HepG2 (cell line): ENCODE data around the gene ARVCF. TPM values are rescaled to one million over a fixed set of nuclear protein-coding genes. Genes with fewer than 3 reads are reported as not detected.

Experiments
- AKAP8 ChIP-seq: sonication (generic); formaldehyde crosslinking; IDR thresholded peaks from 2 replicates; pipeline ENCODE4 v1.5.1; 2020; ENCODE audit warnings: mild to moderate bottlenecking, missing genetic modification reagents
- FIP1L1 ChIP-seq: fragments of 200-400 bp; formaldehyde crosslinking; IDR thresholded peaks from 2 replicates; pipeline ENCODE4 v1.6.1; 2018; ENCODE audit warnings: low read depth, mild to moderate bottlenecking, low read length, moderate library complexity, borderline replicate concordance; ENCODE audit not compliant: insufficient read depth
- FOXM1 ChIP-seq: sonication (generic); formaldehyde crosslinking; IDR thresholded peaks from 2 replicates; pipeline ENCODE4 v1.5.0; 2020; ENCODE audit warnings: missing genetic modification reagents
- KLF9 ChIP-seq: IDR thresholded peaks from 2 replicates; pipeline ENCODE4 v1.6.1; 2016; ENCODE audit warnings: low read depth
- NBN ChIP-seq: fragments of 450-650 bp; conservative IDR thresholded peaks from 2 replicates; pipeline ENCODE4 v1.6.1; 2017
- NFE2 ChIP-seq: sonication (generic); formaldehyde crosslinking; IDR thresholded peaks from 2 replicates; pipeline ENCODE4 v1.4.0; 2020; ENCODE audit warnings: missing genetic modification reagents
- NFYC ChIP-seq: IDR thresholded peaks from 2 replicates; pipeline ENCODE4 v1.6.1; 2016; ENCODE audit warnings: missing genetic modification reagents, missing compliant biosample characterization
- NR2F6 ChIP-seq, 2 experiments: IDR thresholded peaks; 2 replicates each; pipeline ENCODE4 v1.6.1; 2016; ENCODE audit warnings: antibody characterized with exemption in 1 of 2, mild to moderate bottlenecking in 1 of 2
- SAFB2 ChIP-seq: sonication (generic); formaldehyde crosslinking; IDR thresholded peaks from 2 replicates; pipeline ENCODE4 v1.5.1; 2020; ENCODE audit warnings: missing genetic modification reagents, low read depth, mild to moderate bottlenecking, borderline replicate concordance
- SP1 ChIP-seq, 2 experiments: fragments of 450-650 bp in 1 of 2; sonication (generic) in 1 of 2; formaldehyde crosslinking in 1 of 2; IDR thresholded peaks; 2 replicates each; pipeline versions ENCODE4 v1.4.0 to v1.6.1; 2016 to 2020; ENCODE audit warnings: missing genetic modification reagents in 1 of 2
- SP4 ChIP-seq: sonication (generic); formaldehyde crosslinking; IDR thresholded peaks from 2 replicates; pipeline ENCODE4 v1.8.1; 2023; ENCODE audit warnings: mild to moderate bottlenecking, missing genetic modification reagents
- TAF1 ChIP-seq: sonication (generic); formaldehyde crosslinking; IDR thresholded peaks from 2 replicates; pipeline ENCODE4 v1.4.0; 2020; ENCODE audit warnings: missing genetic modification reagents
- ZNF235 ChIP-seq: sonication (generic); formaldehyde crosslinking; IDR thresholded peaks from 2 replicates; pipeline ENCODE4 v1.8.1; 2023; ENCODE audit warnings: mild to moderate bottlenecking, missing genetic modification reagents, borderline replicate concordance
- ZNF781 ChIP-seq: sonication (generic); formaldehyde crosslinking; IDR thresholded peaks from 2 replicates; pipeline ENCODE4 v1.5.1; 2020; ENCODE audit warnings: borderline replicate concordance, mild to moderate bottlenecking, missing genetic modification reagents; ENCODE audit errors: not compliant biosample characterization
- ZSCAN30 ChIP-seq: sonication (generic); formaldehyde crosslinking; IDR thresholded peaks from 2 replicates; pipeline ENCODE4 v1.5.0; 2020; ENCODE audit warnings: mild to moderate bottlenecking, missing genetic modification reagents
- polyA plus RNA-seq, 8 experiments: library from polyadenylated mRNA; depleted of rRNA in 3 of 8; stranded (reverse) in 7 of 8; unstranded in 1 of 8; fragments of >200 nt; fragmentation: Illumina TruSeq in 4 of 8; extraction: Trizol in 4 of 8; gene quantifications; 2 replicates each; pipeline versions ENCODE4 v1.2.1 to v1.2.3, GENCODE V29; 2011 to 2016; ENCODE audit warnings: low read depth in 4 of 8, missing spikeins in 1 of 8, mixed read lengths in 1 of 8; ENCODE audit not compliant: insufficient read depth in 1 of 8
- total RNA-seq, 5 experiments: library from RNA; depleted of rRNA; stranded (reverse); fragments of >200 nt; fragmentation: Illumina TruSeq; extraction: Trizol; gene quantifications; 2 replicates each; pipeline ENCODE4 v1.2.3, GENCODE V29; 2016; ENCODE audit warnings: low read depth in 1 of 5
- TF ChIP-seq, protein P1 (sequence below): sonication (generic); formaldehyde crosslinking; IDR thresholded peaks from 2 replicates; pipeline ENCODE4 v1.8.0; 2022; ENCODE audit warnings: mild to moderate bottlenecking, missing genetic modification reagents, moderate library complexity
- TF ChIP-seq, protein P2 (sequence below): sonication (generic); formaldehyde crosslinking; IDR thresholded peaks from 2 replicates; pipeline ENCODE4 v1.4.0; 2020; ENCODE audit warnings: missing genetic modification reagents, low read depth, mild to moderate bottlenecking, borderline replicate concordance
- TF ChIP-seq, protein P3 (sequence below): sonication (generic); formaldehyde crosslinking; IDR thresholded peaks from 2 replicates; pipeline ENCODE4 v1.4.0; 2020; ENCODE audit warnings: mild to moderate bottlenecking, missing genetic modification reagents

The ARVCF gene
- total and polyA plus RNA-seq, 2 of the 13 experiments (the other 11 are each of a cell fraction or from before 2014, with no cell fraction given): 16.4 to 17.7 TPM

GRCh38 chr22:19959043-19959586 is 57.5 kb downstream of the ARVCF start (continued):
- TF ChIP-seq FIP1L1 (no peak), SP1 (IDR thresholded peaks at IDR 0.05) (no peak), SP1 (CRISPR knock-in tag; IDR thresholded peaks at IDR 0.05) (peak; percentile 88), KLF9 (CRISPR knock-in tag) (no peak; the same call in 1 of the 2 replicates), FOXM1 (no peak), TAF1 (CRISPR knock-in tag) (peak; percentile 56; the same call in 1 of the 2 replicates), SAFB2 (CRISPR knock-in tag) (no peak), NBN (no peak), SP4 (CRISPR knock-in tag) (peak; percentile 76; the same call in 1 of the 2 replicates), NR2F6 (IDR thresholded peaks at IDR 0.05) (no peak), NR2F6 (CRISPR knock-in tag; IDR thresholded peaks at IDR 0.05) (no peak), NFYC (CRISPR knock-in tag) (0 out of 2 replicates have a peak, but pooled peaks have one; percentile 38), ZNF235 (CRISPR knock-in tag) (no peak), ZSCAN30 (CRISPR knock-in tag) (no peak), ZNF781 (CRISPR knock-in tag) (no peak), NFE2 (no peak), AKAP8 (peak; percentile 70; the same call in 1 of the 2 replicates)
- TF ChIP-seq, protein P1, sequence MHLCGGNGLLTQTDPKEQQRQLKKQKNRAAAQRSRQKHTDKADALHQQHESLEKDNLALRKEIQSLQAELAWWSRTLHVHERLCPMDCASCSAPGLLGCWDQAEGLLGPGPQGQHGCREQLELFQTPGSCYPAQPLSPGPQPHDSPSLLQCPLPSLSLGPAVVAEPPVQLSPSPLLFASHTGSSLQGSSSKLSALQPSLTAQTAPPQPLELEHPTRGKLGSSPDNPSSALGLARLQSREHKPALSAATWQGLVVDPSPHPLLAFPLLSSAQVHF: no peak
- TF ChIP-seq, protein P2, sequence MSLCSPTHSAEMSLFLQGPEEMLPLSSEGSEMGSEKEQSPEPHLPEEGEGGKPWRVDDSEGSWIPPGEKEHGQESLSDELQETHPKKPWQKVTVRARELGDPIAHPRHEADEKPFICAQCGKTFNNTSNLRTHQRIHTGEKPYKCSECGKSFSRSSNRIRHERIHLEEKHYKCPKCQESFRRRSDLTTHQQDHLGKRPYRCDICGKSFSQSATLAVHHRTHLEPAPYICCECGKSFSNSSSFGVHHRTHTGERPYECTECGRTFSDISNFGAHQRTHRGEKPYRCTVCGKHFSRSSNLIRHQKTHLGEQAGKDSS: peak; percentile 22; the same call in 1 of the 2 replicates
- TF ChIP-seq, protein P3, sequence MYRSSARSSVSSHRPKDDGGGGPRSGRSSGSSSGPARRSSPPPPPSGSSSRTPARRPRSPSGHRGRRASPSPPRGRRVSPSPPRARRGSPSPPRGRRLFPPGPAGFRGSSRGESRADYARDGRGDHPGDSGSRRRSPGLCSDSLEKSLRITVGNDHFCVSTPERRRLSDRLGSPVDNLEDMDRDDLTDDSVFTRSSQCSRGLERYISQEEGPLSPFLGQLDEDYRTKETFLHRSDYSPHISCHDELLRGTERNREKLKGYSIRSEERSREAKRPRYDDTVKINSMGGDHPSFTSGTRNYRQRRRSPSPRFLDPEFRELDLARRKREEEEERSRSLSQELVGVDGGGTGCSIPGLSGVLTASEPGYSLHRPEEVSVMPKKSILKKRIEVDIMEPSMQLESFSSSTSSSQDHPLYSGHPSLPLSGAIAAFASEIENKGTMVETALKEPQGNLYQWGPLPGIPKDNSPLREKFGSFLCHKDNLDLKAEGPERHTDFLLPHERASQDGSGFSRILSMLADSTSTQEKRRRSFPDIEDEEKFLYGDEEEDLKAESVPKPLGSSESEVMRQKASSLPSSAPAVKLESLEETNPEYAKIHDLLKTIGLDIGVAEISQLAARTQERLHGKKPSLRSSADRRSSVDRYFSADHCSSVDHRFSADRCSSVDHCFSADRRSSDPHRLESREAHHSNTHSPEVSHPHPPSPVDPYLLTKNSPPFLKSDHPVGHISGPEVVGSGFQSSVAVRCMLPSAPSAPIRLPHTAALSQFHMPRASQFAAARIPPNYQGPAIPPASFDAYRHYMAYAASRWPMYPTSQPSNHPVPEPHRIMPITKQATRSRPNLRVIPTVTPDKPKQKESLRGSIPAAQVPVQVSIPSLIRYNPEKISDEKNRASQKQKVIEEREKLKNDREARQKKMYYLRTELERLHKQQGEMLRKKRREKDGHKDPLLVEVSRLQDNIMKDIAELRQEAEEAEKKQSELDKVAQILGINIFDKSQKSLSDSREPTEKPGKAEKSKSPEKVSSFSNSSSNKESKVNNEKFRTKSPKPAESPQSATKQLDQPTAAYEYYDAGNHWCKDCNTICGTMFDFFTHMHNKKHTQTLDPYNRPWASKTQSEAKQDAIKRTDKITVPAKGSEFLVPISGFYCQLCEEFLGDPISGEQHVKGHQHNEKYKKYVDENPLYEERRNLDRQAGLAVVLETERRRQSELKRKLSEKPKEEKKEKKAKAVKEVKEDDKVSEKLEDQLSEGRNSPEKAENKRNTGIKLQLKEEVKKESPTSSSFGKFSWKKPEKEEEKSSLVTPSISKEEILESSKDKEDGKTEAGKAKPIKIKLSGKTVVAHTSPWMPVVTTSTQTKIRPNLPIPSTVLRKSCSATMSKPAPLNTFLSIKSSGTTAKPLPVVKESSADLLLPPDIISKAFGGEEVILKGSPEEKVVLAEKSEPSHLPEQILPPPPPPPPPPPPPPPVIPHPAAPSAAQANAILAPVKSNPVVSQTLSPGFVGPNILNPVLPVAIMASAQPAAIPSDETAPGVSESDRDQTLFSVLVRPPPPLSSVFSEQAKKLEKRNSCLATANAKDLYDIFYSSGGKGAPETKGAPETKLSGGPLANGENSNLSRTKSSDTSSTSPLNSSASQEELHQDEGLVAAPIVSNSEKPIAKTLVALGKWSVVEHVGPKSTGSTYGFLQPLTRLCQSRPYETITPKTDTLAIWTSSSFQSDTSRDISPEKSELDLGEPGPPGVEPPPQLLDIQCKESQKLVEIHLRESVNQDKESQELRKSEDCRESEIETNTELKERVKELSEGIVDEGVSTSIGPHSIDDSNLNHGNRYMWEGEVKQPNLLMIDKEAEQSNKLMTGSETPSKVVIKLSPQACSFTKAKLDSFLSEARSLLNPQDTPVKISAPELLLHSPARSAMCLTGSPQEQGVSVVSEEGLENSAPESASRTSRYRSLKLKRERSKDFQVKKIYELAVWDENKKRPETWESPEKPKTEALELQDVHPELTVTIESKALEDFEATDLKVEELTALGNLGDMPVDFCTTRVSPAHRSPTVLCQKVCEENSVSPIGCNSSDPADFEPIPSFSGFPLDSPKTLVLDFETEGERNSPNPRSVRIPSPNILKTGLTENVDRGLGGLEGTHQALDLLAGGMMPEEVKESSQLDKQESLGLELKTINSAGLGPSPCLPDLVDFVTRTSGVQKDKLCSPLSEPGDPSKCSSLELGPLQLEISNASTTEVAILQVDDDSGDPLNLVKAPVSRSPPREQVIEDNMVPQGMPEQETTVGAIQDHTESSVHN (CRISPR knock-in tag): no peak
